Smooth muscle cell (in vitro differentiated cells): ENCODE results near the gene PTPRD. TPM values are rescaled to one million over a fixed set of nuclear protein-coding genes. Genes with fewer than 3 reads are reported as not detected.

Source experiments
- DNase-seq: peaks from one replicate; lab custom pipeline; 2025; ENCODE audit not compliant: unreplicated experiment; lab: John Stamatoyannopoulos, UW
- H2AFZ ChIP-seq: fragments of 200-600 bp; sonication (generic); 2 replicates; pipeline ENCODE4 v1.6.0; 2016; ENCODE audit warnings: antibody characterized with exemption, low read depth, mild to moderate bottlenecking
- H3F3A ChIP-seq: fragments of 200-600 bp; sonication (generic); 2 replicates; pipeline ENCODE4 v1.6.0; 2017; ENCODE audit warnings: antibody characterized with exemption, low read depth
- H3K27ac ChIP-seq: fragments of 200-600 bp; sonication (generic); 2 replicates; pipeline ENCODE4 v1.5.1; 2016; ENCODE audit warnings: low read depth, mild to moderate bottlenecking
- H3K27me3 ChIP-seq: fragments of 200-600 bp; sonication (generic); 2 replicates; pipeline ENCODE4 v1.6.1; 2016; ENCODE audit warnings: low read depth, mild to moderate bottlenecking
- H3K36me3 ChIP-seq: fragments of 200-600 bp; sonication (generic); 2 replicates; pipeline ENCODE4 v1.5.1; 2016; ENCODE audit warnings: low read depth
- H3K4me1 ChIP-seq: fragments of 200-600 bp; sonication (generic); 2 replicates; pipeline ENCODE4 v1.5.1; 2016; ENCODE audit warnings: low read depth
- H3K4me2 ChIP-seq: fragments of 200-600 bp; sonication (generic); 2 replicates; pipeline ENCODE4 v1.6.0; 2016; ENCODE audit warnings: mild to moderate bottlenecking
- H3K4me3 ChIP-seq: fragments of 200-600 bp; sonication (generic); 2 replicates; pipeline ENCODE4 v1.5.1; 2016; ENCODE audit warnings: mild to moderate bottlenecking
- H3K79me2 ChIP-seq: fragments of 200-600 bp; sonication (generic); 2 replicates; pipeline ENCODE4 v1.6.0; 2016; ENCODE audit warnings: low read depth, mild to moderate bottlenecking
- H3K9ac ChIP-seq: fragments of 200-600 bp; sonication (generic); 2 replicates; pipeline ENCODE4 v1.6.0; 2016; ENCODE audit warnings: low read depth
- H3K9me3 ChIP-seq: fragments of 200-600 bp; sonication (generic); replicated peaks from 2 replicates; pipeline ENCODE4 v1.5.1; 2016; ENCODE audit warnings: low read depth
- H4K20me1 ChIP-seq: fragments of 200-600 bp; sonication (generic); 2 replicates; pipeline ENCODE4 v1.6.0; 2016; ENCODE audit warnings: low read depth
- WGBS: methylation state at CpG from one replicate; pipeline ENCODE4 v1.1.7; 2016; ENCODE audit warnings: low lambda C conversion rate; 5-methylcytosine and 5-hydroxymethylcytosine counted together
- polyA plus RNA-seq: library from polyadenylated mRNA; unstranded; fragments of >200 nt; fragmentation: Nextera tagmentation; extraction: Ambion mirVana; gene quantifications from 2 replicates; pipeline ENCODE4 v1.2.1, GENCODE V29; 2016
- total RNA-seq: library from RNA; depleted of rRNA; stranded (reverse); fragments of >200 nt; gene quantifications from 2 replicates; pipeline ENCODE4 v1.2.3, GENCODE V29; 2014
- TF ChIP-seq, protein P1 (sequence below): fragments of 200-600 bp; sonication (generic); IDR thresholded peaks from 2 replicates; pipeline ENCODE4 v1.5.1; 2017; ENCODE audit warnings: borderline replicate concordance, mild to moderate bottlenecking, antibody characterized with exemption; ENCODE audit not compliant: insufficient read depth, poor library complexity, severe bottlenecking

The PTPRD gene
- total and polyA plus RNA-seq, 2 experiments from 2014 or later: 6.5 to 61.0 TPM

DNA sequence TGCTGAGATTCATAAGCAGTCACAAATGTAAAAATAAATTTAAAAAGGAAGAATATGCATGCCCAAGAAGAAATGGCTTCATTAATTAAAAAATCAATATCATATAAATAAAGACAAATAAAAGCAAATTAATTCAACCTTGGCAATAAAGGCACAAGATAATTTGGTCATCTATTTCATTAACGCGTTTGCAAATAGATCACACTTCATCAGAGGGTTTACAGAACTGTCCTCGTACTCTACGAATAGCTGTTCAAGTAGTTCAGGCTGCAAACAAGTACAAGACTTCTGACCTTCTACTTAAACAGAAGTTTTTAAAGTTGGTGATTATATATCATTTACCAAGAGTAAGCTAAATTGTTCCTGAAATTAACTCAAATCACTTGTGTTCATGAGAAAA, 2038.0 kb downstream of the PTPRD start:
- Histone ChIP-seq H3K9ac (no peak overlapping the region), H3K36me3 (no peaks in the 10 kb centered on the region), H4K20me1 (no peaks in the 10 kb centered on the region), H3K27ac (no peak overlapping the region), H3K79me2 (no peaks in the 10 kb centered on the region), H3K27me3 (no peaks in the 10 kb centered on the region), H3K9me3 (no peaks in the 10 kb centered on the region), H3K4me1 (peaks cover 3% of the 10 kb centered on the region), H3F3A (no peaks in the 10 kb centered on the region), H3K4me2 (no peak overlapping the region), H2AFZ (no peak overlapping the region), H3K4me3 (no peak overlapping the region)
- 97% methylated on average over 4 of the region's 4 CpGs for WGBS
- DNase-seq: no peak
- TF ChIP-seq, protein P1, sequence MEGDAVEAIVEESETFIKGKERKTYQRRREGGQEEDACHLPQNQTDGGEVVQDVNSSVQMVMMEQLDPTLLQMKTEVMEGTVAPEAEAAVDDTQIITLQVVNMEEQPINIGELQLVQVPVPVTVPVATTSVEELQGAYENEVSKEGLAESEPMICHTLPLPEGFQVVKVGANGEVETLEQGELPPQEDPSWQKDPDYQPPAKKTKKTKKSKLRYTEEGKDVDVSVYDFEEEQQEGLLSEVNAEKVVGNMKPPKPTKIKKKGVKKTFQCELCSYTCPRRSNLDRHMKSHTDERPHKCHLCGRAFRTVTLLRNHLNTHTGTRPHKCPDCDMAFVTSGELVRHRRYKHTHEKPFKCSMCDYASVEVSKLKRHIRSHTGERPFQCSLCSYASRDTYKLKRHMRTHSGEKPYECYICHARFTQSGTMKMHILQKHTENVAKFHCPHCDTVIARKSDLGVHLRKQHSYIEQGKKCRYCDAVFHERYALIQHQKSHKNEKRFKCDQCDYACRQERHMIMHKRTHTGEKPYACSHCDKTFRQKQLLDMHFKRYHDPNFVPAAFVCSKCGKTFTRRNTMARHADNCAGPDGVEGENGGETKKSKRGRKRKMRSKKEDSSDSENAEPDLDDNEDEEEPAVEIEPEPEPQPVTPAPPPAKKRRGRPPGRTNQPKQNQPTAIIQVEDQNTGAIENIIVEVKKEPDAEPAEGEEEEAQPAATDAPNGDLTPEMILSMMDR: no peak

GRCh38 chr9:8572209-8572608, 2040.6 kb downstream of the PTPRD start:
- TF ChIP-seq, protein P1: no peak
- no peak for DNase-seq
- no peaks in the 10 kb centered on the region for H4K20me1 ChIP-seq
- H3K27ac ChIP-seq: no peak overlapping the region
- no peaks in the 10 kb centered on the region for H3K79me2 ChIP-seq
- H3K36me3 ChIP-seq: no peaks in the 10 kb centered on the region
- no peak overlapping the region for H3K4me2 ChIP-seq
- no peaks in the 10 kb centered on the region for H3K27me3 ChIP-seq
- no peak overlapping the region for H3K4me3 ChIP-seq
- no peaks in the 10 kb centered on the region for H3K4me1 ChIP-seq
- no peaks in the 10 kb centered on the region for H3K9me3 ChIP-seq
- no peak overlapping the region for H2AFZ ChIP-seq
- H3F3A ChIP-seq: no peaks in the 10 kb centered on the region
- no peak overlapping the region for H3K9ac ChIP-seq

GRCh38 chr9:8571643-8572042, 2041.2 kb downstream of the PTPRD start:
- no peak overlapping the region for H2AFZ ChIP-seq
- no peaks in the 10 kb centered on the region for H3K79me2 ChIP-seq
- TF ChIP-seq, protein P1: no peak
- no peak overlapping the region for H3K4me3 ChIP-seq
- no peak overlapping the region for H3K27ac ChIP-seq
- no peak for DNase-seq
- no peak overlapping the region for H3K9ac ChIP-seq
- no peak overlapping the region for H3K4me2 ChIP-seq
- WGBS: 80% methylated on average over 2 of the region's 2 CpGs
- no peaks in the 10 kb centered on the region for H3K27me3 ChIP-seq
- H4K20me1 ChIP-seq: no peaks in the 10 kb centered on the region
- no peaks in the 10 kb centered on the region for H3F3A ChIP-seq
- H3K4me1 ChIP-seq: no peaks in the 10 kb centered on the region
- H3K36me3 ChIP-seq: no peaks in the 10 kb centered on the region
- no peaks in the 10 kb centered on the region for H3K9me3 ChIP-seq

GRCh38 chr9:8570776-8571175, 2042.0 kb downstream of the PTPRD start:
- Histone ChIP-seq H3K36me3 (no peaks in the 10 kb centered on the region), H3K4me1 (no peaks in the 10 kb centered on the region), H3K4me2 (no peak overlapping the region), H2AFZ (no peak overlapping the region), H3K27me3 (no peaks in the 10 kb centered on the region), H3K79me2 (no peaks in the 10 kb centered on the region), H3K9ac (no peak overlapping the region), H3F3A (no peaks in the 10 kb centered on the region), H4K20me1 (no peaks in the 10 kb centered on the region), H3K27ac (no peak overlapping the region), H3K9me3 (no peaks in the 10 kb centered on the region), H3K4me3 (no peak overlapping the region)
- DNase-seq: no peak
- 97% methylated on average over 3 of the region's 3 CpGs for WGBS
- TF ChIP-seq, protein P1: no peak
